ENCODE results near the gene KLK3.

The KLK3 gene

DNA sequence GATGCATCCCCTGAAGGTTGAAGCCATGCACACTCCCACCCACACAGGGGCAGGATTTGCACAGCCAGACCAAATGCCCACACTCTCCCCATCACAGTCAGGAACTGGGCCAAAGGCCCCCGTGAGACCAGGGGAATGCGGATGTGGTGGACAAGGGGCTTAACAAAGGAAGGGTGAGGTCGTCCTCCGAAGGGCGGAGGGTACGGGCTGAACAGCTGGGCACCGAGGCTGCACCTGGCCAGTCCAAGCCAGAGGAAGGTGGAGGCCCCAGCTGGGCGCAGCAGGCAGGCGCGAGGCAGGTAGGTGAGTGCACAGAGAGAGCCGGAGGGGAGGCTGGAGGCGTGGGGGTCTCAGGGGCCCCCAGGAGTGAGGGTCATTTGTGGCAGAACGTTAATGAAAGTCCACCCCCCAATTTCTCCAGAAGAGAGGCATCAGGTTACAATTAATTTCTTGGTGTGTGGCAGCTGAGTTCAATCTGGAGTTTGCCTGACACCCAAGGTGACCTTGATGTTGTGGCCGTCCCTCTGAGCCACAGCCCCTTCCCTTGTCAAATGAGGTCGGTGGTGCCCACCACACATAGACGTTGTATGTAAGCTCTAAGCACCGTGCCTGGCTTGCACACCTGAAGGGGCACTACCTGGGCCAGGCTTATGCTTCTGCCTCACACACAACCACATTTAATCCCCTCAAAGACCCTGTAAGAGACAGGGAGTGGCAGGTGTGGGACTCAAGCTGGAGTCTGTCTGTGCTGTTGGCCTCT, 24.3 kb upstream of the KLK3 start:
- in situ Hi-C loops (cut with MboI; ENCODE audit: low pct_unique_long_range_greater_than_20kb, low sequenced_read_pairs, unreplicated experiment), result no loop called here
- TF ChIP-seq, protein P1, sequence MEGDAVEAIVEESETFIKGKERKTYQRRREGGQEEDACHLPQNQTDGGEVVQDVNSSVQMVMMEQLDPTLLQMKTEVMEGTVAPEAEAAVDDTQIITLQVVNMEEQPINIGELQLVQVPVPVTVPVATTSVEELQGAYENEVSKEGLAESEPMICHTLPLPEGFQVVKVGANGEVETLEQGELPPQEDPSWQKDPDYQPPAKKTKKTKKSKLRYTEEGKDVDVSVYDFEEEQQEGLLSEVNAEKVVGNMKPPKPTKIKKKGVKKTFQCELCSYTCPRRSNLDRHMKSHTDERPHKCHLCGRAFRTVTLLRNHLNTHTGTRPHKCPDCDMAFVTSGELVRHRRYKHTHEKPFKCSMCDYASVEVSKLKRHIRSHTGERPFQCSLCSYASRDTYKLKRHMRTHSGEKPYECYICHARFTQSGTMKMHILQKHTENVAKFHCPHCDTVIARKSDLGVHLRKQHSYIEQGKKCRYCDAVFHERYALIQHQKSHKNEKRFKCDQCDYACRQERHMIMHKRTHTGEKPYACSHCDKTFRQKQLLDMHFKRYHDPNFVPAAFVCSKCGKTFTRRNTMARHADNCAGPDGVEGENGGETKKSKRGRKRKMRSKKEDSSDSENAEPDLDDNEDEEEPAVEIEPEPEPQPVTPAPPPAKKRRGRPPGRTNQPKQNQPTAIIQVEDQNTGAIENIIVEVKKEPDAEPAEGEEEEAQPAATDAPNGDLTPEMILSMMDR (IDR thresholded peaks at IDR 0.05; ENCODE audit: extremely low read depth, insufficient read depth, missing control alignments), result no peak
- no peak for DNase-seq (ENCODE audit: low spot score)

DNA sequence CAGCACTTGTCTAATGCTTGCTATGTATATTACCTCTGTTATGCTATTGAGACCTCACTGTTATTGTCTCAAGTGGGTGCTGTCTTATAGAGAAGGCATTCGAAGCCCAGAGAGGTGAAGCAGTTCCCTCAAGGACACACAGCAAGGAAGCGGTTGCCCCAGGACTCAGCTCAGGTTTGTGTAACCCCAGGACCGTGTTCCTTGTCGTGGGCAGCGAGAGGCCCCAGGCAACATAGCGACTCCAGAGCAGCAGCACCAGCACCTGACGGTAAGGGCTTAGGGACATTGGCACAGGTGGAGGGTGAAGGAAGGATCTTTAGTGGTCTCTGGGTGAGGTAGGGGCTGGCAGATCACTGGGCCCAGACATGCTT, 23.7 kb upstream of the KLK3 start:
- no peak for DNase-seq (ENCODE audit: low spot score)
- in situ Hi-C loops (cut with MboI; ENCODE audit: low pct_unique_long_range_greater_than_20kb, low sequenced_read_pairs, unreplicated experiment), result no loop called here
- TF ChIP-seq, protein P1 (IDR thresholded peaks at IDR 0.05; ENCODE audit: extremely low read depth, insufficient read depth, missing control alignments), result no peak

DNA sequence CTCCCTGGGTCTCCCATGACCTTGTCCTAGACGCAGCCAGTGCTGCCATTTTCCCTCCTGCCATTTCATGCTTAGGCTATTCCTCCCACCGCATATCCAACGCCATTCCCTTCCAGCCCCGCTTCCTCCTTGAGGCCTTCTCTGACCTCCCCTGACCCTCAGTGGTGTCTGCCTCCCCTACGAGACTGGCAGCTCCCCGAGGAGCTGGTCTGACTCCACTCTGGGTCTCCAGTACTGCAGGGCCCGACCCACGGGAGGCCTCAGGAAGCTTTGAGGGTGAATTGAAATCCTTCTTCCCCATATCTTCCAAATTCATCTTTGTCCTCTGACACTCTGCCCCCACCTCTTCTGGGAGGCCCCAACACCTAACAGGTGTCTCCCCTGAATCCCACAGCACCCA, 22.0 kb upstream of the KLK3 start:
- TF ChIP-seq, protein P1 (IDR thresholded peaks at IDR 0.05; ENCODE audit: extremely low read depth, insufficient read depth, missing control alignments), result no peak
- in situ Hi-C loops (cut with MboI; ENCODE audit: low pct_unique_long_range_greater_than_20kb, low sequenced_read_pairs, unreplicated experiment), result no loop called here
- DNase-seq (ENCODE audit: low spot score), result no peak

DNA sequence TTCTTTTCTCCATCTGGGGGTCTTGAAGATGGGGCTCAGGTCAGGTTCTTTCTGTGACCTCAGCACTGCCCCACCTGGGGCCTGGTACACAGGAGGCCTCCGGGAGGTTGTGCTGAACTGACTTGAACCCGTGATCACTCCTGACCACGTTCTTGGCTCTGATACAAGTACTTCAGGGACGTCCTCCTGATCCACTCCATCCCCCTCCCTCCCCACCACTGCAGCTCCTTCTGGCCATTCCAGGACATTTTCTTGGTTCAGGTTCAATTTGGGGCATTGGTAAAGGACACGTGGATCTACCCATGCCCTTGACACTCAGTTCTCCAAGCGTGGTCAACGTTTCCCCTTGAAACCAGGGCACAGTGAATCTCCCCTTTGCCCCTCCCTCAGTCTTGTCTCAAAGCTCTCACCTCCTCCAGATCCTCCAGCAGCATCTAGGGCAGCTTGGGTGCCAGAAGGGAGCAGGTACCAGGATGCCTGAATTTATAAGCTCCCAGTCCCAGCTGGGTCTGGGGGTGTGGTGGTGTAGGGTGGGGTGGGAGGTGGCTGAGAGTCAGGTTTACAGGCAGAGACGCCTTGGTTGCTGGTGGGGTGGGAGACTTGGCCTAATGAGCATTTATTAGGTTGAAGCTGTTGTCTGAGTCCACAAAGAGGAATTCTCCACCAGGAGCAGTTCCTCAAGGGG, 21.5 kb upstream of the KLK3 start, which contains the start of gene KLK15:
Gene KLK15, minus strand, starts transcription at position 458 of the 685 bp plus-strand sequence. CDS start 2,082 bp downstream, outside the sequence.
- TF ChIP-seq, protein P1 (IDR thresholded peaks at IDR 0.05; ENCODE audit: extremely low read depth, insufficient read depth, missing control alignments), result no peak
- in situ Hi-C loops (cut with MboI; ENCODE audit: low pct_unique_long_range_greater_than_20kb, low sequenced_read_pairs, unreplicated experiment), result no loop called here

DNA sequence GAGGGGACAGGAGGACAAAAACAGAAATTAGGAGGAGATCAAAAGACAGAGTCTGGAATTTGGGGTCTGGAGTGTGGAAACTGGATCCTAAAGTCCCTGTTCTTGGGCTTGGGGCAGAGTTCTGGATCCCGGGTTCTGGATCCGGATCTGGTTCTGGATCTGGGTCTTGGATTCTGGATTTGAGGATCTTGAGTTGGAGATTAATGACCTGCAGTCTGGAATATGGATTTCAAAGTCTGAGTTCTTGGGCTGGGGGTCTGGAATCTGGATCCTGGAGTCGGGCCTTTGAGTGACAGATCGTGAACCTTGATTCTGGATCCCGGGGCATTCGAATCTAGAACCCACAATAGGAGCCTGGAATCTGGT, 20.9 kb upstream of the KLK3 start:
- in situ Hi-C loops (cut with MboI; ENCODE audit: low pct_unique_long_range_greater_than_20kb, low sequenced_read_pairs, unreplicated experiment), result no loop called here
- TF ChIP-seq, protein P1 (IDR thresholded peaks at IDR 0.05; ENCODE audit: extremely low read depth, insufficient read depth, missing control alignments), result no peak
- no peak for DNase-seq (ENCODE audit: low spot score)

More for the DNA sequence above, 21.5 kb upstream of the KLK3 start, which contains the start of gene KLK15:
- peak; percentile 12 for DNase-seq (ENCODE audit: low spot score)

DNA sequence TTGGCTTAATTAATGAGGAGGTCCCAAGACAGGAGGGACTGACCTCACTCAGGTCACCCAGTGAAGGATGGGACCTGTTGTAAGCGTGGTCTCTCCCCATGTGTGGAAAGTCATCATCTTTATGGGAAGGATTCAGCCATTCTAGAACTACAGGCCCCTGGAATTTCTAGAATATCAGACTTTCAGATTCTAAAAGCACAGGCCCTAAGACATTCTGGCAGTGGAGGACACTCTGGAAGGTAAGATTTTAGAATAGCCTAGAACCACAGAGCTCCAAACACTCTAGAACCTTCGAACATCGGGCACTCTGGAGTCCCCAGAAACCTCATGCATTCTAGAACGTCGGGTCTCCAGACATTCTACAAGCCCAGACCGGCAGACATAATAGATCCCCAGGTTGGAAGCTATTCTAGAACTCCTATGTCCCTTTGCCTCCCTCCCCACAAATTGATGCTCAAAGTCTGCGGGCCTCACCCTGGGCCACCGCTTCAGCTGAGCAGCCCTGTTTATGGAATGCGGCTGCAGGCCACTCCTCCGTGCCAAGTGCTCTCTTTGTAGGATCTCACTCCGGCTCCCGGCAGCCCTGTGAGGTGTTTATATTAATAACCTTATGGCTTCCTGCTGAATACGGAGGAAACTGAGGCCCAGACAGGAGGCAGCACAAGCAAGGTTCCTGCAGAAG, 19.5 kb upstream of the KLK3 start:
- TF ChIP-seq, protein P1 (IDR thresholded peaks at IDR 0.05; ENCODE audit: extremely low read depth, insufficient read depth, missing control alignments), result no peak
- no peak for DNase-seq (ENCODE audit: low spot score)
- in situ Hi-C loops (cut with MboI; ENCODE audit: low pct_unique_long_range_greater_than_20kb, low sequenced_read_pairs, unreplicated experiment), result no loop called here
